ENCODE data around the gene NFE2. TPM values are rescaled to one million over a fixed set of nuclear protein-coding genes. Genes with fewer than 3 reads are reported as not detected.

The NFE2 gene
- total RNA-seq, 1 experiment from 2014 or later = 2.4 TPM

DNA sequence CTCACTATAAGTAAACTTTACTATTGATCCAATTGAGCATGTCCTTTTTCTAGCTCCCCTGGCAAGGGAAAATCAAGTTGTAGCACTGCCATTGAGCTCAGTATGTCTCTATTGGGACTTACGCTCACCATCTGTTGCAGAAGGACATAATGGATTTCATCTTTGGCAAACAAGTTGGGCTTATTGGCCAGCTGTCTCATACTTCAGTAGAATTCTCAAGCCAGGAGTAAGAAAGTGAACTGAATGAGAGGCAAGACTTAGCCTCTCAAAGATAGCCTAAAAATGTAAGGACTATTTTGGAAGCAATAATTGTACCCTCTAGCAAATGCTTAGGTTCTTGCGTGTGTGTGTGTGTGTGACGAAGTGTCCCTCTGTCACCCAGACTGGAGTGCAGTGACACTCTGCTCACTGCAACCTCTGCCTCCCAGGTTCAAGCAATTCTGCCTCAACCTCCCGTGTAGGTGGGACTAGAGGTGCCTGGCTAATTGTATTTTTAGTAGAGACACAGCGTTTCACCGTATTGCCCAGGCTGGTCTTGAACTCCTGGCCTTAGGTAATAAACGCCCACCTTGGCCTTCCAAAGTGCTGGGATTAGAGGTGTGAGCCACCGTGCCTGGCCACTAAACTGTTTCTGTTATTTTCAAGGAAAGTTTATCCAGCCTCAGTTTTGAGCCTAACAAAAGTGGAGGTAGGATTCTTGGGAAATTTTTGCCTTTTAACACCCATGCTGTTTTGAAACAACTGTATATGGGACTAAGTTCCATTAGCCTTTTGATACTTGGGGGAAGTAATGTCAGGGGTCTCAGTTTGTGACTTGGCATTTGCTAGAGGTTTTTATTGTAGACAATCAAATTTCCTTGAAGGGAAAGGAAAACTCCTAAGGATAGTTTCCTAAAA lies 13.3 kb downstream of the NFE2 start (continued):
- TF ChIP-seq, protein P1, sequence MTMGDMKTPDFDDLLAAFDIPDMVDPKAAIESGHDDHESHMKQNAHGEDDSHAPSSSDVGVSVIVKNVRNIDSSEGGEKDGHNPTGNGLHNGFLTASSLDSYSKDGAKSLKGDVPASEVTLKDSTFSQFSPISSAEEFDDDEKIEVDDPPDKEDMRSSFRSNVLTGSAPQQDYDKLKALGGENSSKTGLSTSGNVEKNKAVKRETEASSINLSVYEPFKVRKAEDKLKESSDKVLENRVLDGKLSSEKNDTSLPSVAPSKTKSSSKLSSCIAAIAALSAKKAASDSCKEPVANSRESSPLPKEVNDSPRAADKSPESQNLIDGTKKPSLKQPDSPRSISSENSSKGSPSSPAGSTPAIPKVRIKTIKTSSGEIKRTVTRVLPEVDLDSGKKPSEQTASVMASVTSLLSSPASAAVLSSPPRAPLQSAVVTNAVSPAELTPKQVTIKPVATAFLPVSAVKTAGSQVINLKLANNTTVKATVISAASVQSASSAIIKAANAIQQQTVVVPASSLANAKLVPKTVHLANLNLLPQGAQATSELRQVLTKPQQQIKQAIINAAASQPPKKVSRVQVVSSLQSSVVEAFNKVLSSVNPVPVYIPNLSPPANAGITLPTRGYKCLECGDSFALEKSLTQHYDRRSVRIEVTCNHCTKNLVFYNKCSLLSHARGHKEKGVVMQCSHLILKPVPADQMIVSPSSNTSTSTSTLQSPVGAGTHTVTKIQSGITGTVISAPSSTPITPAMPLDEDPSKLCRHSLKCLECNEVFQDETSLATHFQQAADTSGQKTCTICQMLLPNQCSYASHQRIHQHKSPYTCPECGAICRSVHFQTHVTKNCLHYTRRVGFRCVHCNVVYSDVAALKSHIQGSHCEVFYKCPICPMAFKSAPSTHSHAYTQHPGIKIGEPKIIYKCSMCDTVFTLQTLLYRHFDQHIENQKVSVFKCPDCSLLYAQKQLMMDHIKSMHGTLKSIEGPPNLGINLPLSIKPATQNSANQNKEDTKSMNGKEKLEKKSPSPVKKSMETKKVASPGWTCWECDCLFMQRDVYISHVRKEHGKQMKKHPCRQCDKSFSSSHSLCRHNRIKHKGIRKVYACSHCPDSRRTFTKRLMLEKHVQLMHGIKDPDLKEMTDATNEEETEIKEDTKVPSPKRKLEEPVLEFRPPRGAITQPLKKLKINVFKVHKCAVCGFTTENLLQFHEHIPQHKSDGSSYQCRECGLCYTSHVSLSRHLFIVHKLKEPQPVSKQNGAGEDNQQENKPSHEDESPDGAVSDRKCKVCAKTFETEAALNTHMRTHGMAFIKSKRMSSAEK (CRISPR knock-in tag; IDR thresholded peaks at IDR 0.05; ENCODE audit: borderline replicate concordance) = peak; percentile 92
- TF ChIP-seq ELF4 (CRISPR knock-in tag; IDR thresholded peaks at IDR 0.05; ENCODE audit: low read depth) = no peak
- no peak for TF ChIP-seq ETV6 (CRISPR knock-in tag; IDR thresholded peaks at IDR 0.05)
- peak; percentile 94 for TF ChIP-seq NFATC4 (CRISPR knock-in tag; IDR thresholded peaks at IDR 0.05)
- TF ChIP-seq ZNF416 (CRISPR knock-in tag; IDR thresholded peaks at IDR 0.05) = peak; percentile 83
- TF ChIP-seq, protein P2, sequence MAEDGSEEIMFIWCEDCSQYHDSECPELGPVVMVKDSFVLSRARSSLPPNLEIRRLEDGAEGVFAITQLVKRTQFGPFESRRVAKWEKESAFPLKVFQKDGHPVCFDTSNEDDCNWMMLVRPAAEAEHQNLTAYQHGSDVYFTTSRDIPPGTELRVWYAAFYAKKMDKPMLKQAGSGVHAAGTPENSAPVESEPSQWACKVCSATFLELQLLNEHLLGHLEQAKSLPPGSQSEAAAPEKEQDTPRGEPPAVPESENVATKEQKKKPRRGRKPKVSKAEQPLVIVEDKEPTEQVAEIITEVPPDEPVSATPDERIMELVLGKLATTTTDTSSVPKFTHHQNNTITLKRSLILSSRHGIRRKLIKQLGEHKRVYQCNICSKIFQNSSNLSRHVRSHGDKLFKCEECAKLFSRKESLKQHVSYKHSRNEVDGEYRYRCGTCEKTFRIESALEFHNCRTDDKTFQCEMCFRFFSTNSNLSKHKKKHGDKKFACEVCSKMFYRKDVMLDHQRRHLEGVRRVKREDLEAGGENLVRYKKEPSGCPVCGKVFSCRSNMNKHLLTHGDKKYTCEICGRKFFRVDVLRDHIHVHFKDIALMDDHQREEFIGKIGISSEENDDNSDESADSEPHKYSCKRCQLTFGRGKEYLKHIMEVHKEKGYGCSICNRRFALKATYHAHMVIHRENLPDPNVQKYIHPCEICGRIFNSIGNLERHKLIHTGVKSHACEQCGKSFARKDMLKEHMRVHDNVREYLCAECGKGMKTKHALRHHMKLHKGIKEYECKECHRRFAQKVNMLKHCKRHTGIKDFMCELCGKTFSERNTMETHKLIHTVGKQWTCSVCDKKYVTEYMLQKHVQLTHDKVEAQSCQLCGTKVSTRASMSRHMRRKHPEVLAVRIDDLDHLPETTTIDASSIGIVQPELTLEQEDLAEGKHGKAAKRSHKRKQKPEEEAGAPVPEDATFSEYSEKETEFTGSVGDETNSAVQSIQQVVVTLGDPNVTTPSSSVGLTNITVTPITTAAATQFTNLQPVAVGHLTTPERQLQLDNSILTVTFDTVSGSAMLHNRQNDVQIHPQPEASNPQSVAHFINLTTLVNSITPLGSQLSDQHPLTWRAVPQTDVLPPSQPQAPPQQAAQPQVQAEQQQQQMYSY (CRISPR knock-in tag; IDR thresholded peaks at IDR 0.05) = no peak
- TF ChIP-seq, protein P3, sequence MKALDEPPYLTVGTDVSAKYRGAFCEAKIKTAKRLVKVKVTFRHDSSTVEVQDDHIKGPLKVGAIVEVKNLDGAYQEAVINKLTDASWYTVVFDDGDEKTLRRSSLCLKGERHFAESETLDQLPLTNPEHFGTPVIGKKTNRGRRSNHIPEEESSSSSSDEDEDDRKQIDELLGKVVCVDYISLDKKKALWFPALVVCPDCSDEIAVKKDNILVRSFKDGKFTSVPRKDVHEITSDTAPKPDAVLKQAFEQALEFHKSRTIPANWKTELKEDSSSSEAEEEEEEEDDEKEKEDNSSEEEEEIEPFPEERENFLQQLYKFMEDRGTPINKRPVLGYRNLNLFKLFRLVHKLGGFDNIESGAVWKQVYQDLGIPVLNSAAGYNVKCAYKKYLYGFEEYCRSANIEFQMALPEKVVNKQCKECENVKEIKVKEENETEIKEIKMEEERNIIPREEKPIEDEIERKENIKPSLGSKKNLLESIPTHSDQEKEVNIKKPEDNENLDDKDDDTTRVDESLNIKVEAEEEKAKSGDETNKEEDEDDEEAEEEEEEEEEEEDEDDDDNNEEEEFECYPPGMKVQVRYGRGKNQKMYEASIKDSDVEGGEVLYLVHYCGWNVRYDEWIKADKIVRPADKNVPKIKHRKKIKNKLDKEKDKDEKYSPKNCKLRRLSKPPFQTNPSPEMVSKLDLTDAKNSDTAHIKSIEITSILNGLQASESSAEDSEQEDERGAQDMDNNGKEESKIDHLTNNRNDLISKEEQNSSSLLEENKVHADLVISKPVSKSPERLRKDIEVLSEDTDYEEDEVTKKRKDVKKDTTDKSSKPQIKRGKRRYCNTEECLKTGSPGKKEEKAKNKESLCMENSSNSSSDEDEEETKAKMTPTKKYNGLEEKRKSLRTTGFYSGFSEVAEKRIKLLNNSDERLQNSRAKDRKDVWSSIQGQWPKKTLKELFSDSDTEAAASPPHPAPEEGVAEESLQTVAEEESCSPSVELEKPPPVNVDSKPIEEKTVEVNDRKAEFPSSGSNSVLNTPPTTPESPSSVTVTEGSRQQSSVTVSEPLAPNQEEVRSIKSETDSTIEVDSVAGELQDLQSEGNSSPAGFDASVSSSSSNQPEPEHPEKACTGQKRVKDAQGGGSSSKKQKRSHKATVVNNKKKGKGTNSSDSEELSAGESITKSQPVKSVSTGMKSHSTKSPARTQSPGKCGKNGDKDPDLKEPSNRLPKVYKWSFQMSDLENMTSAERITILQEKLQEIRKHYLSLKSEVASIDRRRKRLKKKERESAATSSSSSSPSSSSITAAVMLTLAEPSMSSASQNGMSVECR (CRISPR knock-in tag; IDR thresholded peaks at IDR 0.05; ENCODE audit: borderline replicate concordance) = no peak
- TF ChIP-seq, protein P4, sequence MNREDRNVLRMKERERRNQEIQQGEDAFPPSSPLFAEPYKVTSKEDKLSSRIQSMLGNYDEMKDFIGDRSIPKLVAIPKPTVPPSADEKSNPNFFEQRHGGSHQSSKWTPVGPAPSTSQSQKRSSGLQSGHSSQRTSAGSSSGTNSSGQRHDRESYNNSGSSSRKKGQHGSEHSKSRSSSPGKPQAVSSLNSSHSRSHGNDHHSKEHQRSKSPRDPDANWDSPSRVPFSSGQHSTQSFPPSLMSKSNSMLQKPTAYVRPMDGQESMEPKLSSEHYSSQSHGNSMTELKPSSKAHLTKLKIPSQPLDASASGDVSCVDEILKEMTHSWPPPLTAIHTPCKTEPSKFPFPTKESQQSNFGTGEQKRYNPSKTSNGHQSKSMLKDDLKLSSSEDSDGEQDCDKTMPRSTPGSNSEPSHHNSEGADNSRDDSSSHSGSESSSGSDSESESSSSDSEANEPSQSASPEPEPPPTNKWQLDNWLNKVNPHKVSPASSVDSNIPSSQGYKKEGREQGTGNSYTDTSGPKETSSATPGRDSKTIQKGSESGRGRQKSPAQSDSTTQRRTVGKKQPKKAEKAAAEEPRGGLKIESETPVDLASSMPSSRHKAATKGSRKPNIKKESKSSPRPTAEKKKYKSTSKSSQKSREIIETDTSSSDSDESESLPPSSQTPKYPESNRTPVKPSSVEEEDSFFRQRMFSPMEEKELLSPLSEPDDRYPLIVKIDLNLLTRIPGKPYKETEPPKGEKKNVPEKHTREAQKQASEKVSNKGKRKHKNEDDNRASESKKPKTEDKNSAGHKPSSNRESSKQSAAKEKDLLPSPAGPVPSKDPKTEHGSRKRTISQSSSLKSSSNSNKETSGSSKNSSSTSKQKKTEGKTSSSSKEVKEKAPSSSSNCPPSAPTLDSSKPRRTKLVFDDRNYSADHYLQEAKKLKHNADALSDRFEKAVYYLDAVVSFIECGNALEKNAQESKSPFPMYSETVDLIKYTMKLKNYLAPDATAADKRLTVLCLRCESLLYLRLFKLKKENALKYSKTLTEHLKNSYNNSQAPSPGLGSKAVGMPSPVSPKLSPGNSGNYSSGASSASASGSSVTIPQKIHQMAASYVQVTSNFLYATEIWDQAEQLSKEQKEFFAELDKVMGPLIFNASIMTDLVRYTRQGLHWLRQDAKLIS (CRISPR knock-in tag; IDR thresholded peaks at IDR 0.05; ENCODE audit: borderline replicate concordance) = no peak
- TF ChIP-seq ZNF671 (CRISPR knock-in tag; IDR thresholded peaks at IDR 0.05) = peak; percentile 93
- TF ChIP-seq FOXK1 (CRISPR knock-in tag; IDR thresholded peaks at IDR 0.05) = no peak
- TF ChIP-seq, protein P5, sequence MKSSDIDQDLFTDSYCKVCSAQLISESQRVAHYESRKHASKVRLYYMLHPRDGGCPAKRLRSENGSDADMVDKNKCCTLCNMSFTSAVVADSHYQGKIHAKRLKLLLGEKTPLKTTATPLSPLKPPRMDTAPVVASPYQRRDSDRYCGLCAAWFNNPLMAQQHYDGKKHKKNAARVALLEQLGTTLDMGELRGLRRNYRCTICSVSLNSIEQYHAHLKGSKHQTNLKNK (CRISPR knock-in tag; IDR thresholded peaks at IDR 0.05) = peak; percentile 34
- TF ChIP-seq, protein P6, sequence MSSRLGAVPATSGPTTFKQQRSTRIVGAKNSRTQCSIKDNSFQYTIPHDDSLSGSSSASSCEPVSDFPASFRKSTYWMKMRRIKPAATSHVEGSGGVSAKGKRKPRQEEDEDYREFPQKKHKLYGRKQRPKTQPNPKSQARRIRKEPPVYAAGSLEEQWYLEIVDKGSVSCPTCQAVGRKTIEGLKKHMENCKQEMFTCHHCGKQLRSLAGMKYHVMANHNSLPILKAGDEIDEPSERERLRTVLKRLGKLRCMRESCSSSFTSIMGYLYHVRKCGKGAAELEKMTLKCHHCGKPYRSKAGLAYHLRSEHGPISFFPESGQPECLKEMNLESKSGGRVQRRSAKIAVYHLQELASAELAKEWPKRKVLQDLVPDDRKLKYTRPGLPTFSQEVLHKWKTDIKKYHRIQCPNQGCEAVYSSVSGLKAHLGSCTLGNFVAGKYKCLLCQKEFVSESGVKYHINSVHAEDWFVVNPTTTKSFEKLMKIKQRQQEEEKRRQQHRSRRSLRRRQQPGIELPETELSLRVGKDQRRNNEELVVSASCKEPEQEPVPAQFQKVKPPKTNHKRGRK (CRISPR knock-in tag; IDR thresholded peaks at IDR 0.05; ENCODE audit: borderline replicate concordance) = no peak
- TF ChIP-seq, protein P7, sequence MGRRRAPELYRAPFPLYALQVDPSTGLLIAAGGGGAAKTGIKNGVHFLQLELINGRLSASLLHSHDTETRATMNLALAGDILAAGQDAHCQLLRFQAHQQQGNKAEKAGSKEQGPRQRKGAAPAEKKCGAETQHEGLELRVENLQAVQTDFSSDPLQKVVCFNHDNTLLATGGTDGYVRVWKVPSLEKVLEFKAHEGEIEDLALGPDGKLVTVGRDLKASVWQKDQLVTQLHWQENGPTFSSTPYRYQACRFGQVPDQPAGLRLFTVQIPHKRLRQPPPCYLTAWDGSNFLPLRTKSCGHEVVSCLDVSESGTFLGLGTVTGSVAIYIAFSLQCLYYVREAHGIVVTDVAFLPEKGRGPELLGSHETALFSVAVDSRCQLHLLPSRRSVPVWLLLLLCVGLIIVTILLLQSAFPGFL (CRISPR knock-in tag; IDR thresholded peaks at IDR 0.05; ENCODE audit: borderline replicate concordance) = no peak
- no peak for TF ChIP-seq OVOL2 (CRISPR knock-in tag; IDR thresholded peaks at IDR 0.05; ENCODE audit: borderline replicate concordance)
